HG02884 (cell line): Measurements from ENCODE around the gene CDC42SE2.

Experiments
- ATAC-seq: cut with Tn5 transposase; IDR thresholded peaks from one replicate; pipeline ENCODE4 v1.9.1; 2021; ENCODE audit warnings: mild to moderate bottlenecking, moderate library complexity; ENCODE audit not compliant: unreplicated experiment

Gene CDC42SE2

GRCh38 chr5:131263648-131264450 lies at the start of gene CDC42SE2:
CDC42SE2 (plus strand) TSS chr5:131264053; CDS start chr5:131359494, 95,441 bp downstream.
- ATAC-seq, result peak; percentile 80

DNA sequence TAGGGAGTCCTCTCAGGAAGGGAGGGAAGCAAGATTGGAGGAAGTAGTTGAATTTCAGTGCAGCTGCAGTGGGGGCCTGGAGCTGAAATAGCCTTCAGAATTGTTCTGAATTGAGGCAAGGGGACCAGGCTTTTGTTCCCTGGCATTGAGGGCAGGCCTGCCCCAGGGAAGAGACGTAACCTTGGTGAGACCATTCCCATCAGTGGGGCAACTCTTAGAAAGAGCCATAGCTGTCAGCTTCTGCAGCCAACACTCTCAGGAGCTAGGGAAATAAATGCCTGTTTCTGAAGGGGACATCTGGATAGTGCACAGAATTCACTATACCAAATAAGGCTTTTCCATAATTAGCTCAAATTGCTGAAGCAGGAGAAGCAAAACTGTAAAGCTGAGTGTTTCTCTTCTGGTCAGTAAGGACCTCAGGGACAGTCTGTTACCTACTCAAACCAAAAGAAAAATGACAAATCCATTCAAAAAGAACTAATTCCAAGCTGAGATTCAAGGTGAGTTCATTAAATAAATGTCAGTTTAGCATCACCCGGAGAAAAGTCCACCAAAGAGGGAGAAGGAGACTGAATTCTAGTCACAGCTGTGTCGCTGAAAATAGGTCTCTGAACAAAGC lies 49.1 kb upstream of the CDC42SE2 start:
- ATAC-seq, result no peak

- ATAC-seq, result no peak
Observed at GRCh38 chr5:131217791-131218190, 46.1 kb upstream of the CDC42SE2 start.

DNA sequence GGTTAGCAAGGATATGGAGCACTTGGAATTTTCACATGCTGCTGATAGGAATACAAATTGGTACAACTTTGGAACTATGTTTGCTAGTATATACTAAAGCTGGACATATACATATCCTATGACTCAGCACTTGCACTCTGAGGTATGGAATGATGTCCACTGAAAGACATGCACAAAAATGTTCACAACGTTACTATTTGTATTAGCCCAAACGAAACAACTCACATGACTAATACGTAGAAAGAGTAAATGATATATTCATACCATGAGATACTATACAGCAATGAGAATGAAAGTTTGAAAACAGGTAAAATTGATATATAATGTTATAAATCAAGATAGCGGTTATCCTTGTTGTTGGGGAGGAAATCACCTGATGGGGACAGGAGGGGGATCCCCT lies 45.5 kb upstream of the CDC42SE2 start:
- ATAC-seq, result no peak

DNA sequence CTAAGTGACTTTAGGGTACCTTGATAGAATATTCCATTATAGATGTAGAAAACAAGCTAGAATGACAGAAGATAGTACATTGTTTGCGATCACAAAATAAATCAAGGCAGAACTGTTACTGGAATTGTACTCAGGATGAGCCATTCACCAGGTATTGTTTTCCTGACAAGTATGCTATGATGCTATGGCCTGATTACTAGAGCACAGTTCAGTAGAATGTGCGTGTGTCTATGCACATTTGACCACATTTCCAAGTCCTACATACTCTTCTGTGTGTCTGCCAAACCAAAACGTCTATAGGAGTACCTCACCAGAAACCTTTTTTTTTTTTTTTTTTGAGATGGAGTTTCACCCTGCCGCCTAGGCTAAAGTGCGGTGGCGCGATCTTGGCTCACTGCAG lies 43.3 kb upstream of the CDC42SE2 start:
- ATAC-seq, result no peak

GRCh38 chr5:131221008-131221703 lies 42.7 kb upstream of the CDC42SE2 start:
- ATAC-seq, result no peak

GRCh38 chr5:131221888-131222287 lies 42.0 kb upstream of the CDC42SE2 start:
- no peak for ATAC-seq

GRCh38 chr5:131222731-131223130 lies 41.1 kb upstream of the CDC42SE2 start:
- no peak for ATAC-seq

GRCh38 chr5:131223751-131224386 lies 40.0 kb upstream of the CDC42SE2 start:
- ATAC-seq, result no peak

GRCh38 chr5:131224387-131225201 lies 39.3 kb upstream of the CDC42SE2 start:
- peak; percentile 83 for ATAC-seq

GRCh38 chr5:131225282-131225974 lies 38.4 kb upstream of the CDC42SE2 start:
- ATAC-seq, result no peak

DNA sequence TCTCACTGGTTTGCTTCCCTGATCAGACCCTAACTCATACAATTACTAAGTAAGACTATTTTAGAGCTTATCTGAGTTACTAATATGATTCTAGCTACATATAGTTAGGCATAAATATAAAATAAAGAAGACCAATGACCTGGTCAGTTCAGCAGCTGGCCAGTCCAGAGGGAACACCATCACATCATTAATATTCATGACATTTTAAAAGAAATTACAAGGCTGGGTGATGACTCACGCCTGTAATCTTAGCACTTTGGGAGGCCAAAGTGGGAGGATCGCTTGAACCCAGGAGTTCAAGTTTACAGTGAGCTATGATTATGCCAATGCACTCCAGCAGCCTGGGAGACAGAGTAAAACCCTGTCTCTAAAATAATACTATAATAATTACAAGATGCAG lies 37.0 kb upstream of the CDC42SE2 start:
- ATAC-seq, result no peak

- no peak for ATAC-seq
Observed at GRCh38 chr5:131228646-131229045, 35.2 kb upstream of the CDC42SE2 start.

GRCh38 chr5:131229623-131230022 lies 34.2 kb upstream of the CDC42SE2 start:
- no peak for ATAC-seq

DNA sequence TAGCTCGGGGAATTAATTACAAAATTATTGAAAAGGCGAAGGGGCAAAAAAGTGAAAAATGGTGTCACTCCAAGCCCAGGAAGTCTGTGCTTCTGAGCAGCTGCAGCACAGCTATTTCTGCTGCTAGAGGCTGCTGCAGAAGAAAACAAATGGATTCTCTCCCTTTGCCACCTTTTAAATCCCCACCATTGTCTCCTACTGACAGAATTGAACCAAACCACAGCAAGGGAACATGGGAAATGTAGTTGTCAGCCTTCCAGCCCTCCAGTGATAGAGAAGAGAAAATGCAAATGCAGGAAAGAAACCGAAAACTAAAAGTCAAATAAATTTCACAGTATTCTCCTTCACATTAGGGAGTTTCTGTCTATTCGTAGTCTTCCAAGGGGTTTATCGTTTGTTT lies 33.4 kb upstream of the CDC42SE2 start:
- peak; percentile 50 for ATAC-seq

DNA sequence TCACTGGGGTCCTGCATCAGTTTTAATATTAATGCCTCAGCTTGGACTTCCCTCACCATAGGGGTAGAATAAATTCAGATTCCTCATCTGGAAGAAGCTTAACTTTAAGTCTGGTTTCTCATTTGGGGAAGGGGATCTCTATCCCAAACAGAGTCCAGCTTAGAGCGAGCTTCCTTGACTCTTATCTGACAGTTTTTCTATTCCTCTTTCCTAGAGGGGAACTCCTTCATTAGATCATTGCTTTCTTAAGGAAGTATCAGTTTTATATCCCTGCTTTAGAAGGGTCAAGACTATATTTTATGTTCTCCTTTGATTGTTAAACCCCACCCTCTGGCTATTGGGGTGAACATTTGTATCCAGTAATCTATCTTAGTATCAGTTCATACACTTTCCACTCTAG lies 24.2 kb upstream of the CDC42SE2 start:
- no peak for ATAC-seq

DNA sequence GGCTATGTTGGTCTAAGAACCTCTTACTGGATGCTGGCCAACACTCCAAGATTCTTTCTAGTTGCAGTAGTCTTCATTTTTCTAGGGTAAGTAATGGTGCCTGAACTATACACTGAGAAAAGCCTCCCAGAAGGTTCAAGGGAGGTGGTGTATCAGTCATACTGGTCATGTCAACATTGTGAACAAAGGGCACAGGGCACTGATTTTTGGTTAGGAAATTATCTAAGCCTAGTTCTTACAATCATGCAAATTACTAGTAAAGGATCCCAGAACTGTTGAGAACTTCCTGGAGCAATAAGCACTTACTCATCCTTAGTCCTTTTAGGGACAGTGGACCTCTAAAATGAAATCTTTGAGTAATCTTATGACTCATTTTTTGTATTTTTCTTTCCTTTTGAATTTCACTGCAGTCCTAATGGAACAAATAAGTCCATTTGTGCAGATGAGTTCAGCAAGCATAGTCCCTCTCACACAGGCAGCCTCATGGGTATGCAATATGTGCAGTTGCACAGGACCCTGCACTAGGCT lies 21.1 kb upstream of the CDC42SE2 start:
- peak; percentile 55 for ATAC-seq

- ATAC-seq, result no peak
Observed at GRCh38 chr5:131245312-131245711, 18.5 kb upstream of the CDC42SE2 start.

- no peak for ATAC-seq
Observed at GRCh38 chr5:131245948-131246347, 17.9 kb upstream of the CDC42SE2 start.

- no peak for ATAC-seq
Observed at GRCh38 chr5:131246504-131246903, 17.3 kb upstream of the CDC42SE2 start.
